ENCODE data around the gene RAD51.
A peak's percentile ranks its signal among the peaks of the same experiment; 100 is the strongest.

RAD51 gene

DNA sequence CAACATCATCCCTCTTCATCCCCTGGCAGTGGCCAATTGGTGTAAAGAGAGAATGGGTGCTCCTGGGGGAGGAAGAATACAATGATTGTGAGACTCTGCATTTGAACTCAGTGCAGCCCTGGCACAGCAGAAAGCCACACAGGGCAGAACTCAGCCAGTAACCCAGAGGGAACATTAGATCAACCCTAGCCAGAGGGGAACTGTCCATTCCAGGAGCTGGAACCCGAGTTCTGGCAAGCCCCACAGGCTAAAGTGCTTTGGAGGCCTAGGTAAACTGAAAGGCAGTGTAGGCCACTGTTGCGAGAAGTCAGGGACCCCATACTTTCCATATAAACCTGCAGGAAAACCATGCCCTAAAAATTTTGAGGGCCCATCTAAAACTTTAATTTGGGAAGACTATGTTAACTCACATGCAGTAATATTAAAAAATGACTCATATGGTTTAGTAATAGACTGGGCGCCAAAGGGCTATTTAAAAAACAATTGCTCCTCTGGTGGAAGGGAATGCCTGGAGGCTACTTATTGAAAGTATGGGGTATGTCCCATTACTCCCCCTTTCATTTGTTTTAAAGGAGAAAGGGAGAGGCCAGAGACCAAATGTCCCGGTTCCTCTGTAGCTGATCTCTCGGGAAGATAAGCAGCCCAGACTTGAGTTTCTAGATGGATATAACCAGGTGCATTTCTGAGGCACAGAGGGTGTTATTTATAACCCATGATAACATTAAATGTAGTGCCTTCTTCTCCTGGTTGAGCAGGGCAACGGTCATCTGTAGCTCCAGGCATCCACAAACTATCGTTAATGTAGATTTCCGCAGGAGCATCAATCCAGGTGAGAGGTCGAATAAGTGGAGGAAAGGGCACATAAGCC lies 5.8 kb upstream of the RAD51 start:
- H3K4me1 ChIP-seq (ENCODE audit: insufficient read depth, low read length), result peaks cover 8% of the 10 kb centered on the region
- no peak overlapping the region for H3K9ac ChIP-seq (ENCODE audit: low read length)
- H3K4me3 ChIP-seq (ENCODE audit: low read depth in 1 of 2, low read length in 2 of 2), result no peak overlapping the region
- H3K9me3 ChIP-seq (ENCODE audit: low read length), result no peaks in the 10 kb centered on the region
- H3K27ac ChIP-seq (ENCODE audit: low read depth, low read length), result no peak overlapping the region
- H3K36me3 ChIP-seq (ENCODE audit: insufficient read depth, low read length), result no peaks in the 10 kb centered on the region
- H3K27me3 ChIP-seq (ENCODE audit: control insufficient read depth in 1 of 2, insufficient read depth in 2 of 2, low read length in 2 of 2), result no peaks in the 10 kb centered on the region

DNA sequence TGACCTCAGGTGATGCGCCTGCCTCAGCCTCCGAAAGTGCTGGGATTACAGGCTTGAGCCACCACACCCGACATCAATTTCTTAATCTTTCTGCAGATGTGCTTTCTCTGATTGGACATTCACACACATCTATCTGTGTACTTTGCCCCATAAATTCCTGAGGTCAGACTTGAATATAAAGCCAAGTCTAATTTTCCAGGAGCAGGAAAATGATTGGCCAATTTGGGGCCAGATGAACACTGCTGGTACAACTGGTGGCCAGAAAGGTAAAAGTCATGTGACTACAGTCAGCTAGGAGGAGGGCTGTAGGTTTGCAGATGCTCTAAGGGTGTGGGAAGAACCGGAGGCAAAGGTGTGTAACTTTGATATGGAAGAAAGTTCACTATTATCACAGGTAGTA lies 3.2 kb upstream of the RAD51 start:
- Histone ChIP-seq H3K4me1 (ENCODE audit: insufficient read depth, low read length) (peaks cover 17% of the 10 kb centered on the region), H3K27ac (ENCODE audit: low read depth, low read length) (no peak overlapping the region), H3K9me3 (ENCODE audit: low read length) (no peaks in the 10 kb centered on the region), H3K27me3 (ENCODE audit: control insufficient read depth in 1 of 2, insufficient read depth in 2 of 2, low read length in 2 of 2) (no peaks in the 10 kb centered on the region), H3K4me3 (ENCODE audit: low read depth in 1 of 2, low read length in 2 of 2) (no peak overlapping the region), H3K36me3 (ENCODE audit: insufficient read depth, low read length) (no peaks in the 10 kb centered on the region), H3K9ac (ENCODE audit: low read length) (no peak overlapping the region)

DNA sequence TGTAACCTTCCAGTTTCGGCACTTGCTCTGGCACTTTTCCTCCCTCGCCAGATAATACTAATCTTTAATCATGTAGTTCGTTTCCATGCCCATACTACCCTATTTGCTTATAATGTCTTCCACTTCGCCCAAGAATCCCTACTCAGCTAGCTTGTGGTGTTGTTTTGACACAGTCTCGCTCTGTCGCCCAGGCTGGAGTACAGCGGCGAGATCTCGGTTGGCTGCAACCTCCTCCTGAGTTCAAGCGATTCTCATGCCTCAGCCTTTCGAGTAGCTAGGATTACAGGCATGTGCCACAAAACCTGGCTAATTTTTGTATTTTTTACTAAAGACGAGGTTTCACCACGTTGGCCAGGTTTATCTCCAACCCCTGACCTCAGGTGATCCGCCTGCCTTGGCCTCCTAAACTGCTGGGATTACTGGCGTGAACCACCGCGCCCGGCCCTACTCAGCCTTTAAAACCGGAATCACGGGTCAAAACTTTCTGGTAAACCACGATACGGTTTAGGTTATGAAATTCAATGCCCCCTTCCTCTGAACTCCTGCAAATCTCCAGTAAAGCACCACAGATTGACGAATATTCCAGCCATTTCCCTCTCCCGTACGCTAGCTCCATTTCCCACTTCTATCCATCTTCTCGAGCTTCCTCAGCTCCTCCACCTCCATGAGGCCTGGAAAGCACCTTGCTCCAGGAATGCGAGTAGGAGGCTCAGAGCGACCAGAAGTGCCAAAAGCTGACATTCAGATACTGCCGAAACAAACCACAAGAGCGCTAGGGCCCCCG lies 878 bp upstream of the RAD51 start:
- Histone ChIP-seq H3K27ac (ENCODE audit: low read depth, low read length) (peak overlapping the region; percentile 95), H3K9ac (ENCODE audit: low read length) (peak overlapping the region; percentile 93), H3K4me1 (ENCODE audit: insufficient read depth, low read length) (peaks cover 17% of the 10 kb centered on the region), H3K36me3 (ENCODE audit: insufficient read depth, low read length) (no peaks in the 10 kb centered on the region), H3K9me3 (ENCODE audit: low read length) (no peaks in the 10 kb centered on the region), H3K27me3 (ENCODE audit: control insufficient read depth in 1 of 2, insufficient read depth in 2 of 2, low read length in 2 of 2) (no peaks in the 10 kb centered on the region), H3K4me3 (ENCODE audit: low read depth in 1 of 2, low read length in 2 of 2) (peak overlapping the region; percentile 82 to 96)

GRCh38 chr15:40695469-40695890 lies 506 bp downstream of the RAD51 start:
- Histone ChIP-seq H3K4me3 (ENCODE audit: low read depth in 1 of 2, low read length in 2 of 2) (peak overlapping the region; percentile 82 to 96), H3K36me3 (ENCODE audit: insufficient read depth, low read length) (no peaks in the 10 kb centered on the region), H3K27ac (ENCODE audit: low read depth, low read length) (no peak overlapping the region), H3K9ac (ENCODE audit: low read length) (no peak overlapping the region), H3K27me3 (ENCODE audit: control insufficient read depth in 1 of 2, insufficient read depth in 2 of 2, low read length in 2 of 2) (no peaks in the 10 kb centered on the region), H3K9me3 (ENCODE audit: low read length) (no peaks in the 10 kb centered on the region), H3K4me1 (ENCODE audit: insufficient read depth, low read length) (peaks cover 17% of the 10 kb centered on the region)

GRCh38 chr15:40696228-40696627 lies 1.3 kb downstream of the RAD51 start:
- Histone ChIP-seq H3K4me1 (ENCODE audit: insufficient read depth, low read length) (peaks cover 17% of the 10 kb centered on the region), H3K36me3 (ENCODE audit: insufficient read depth, low read length) (no peaks in the 10 kb centered on the region), H3K9ac (ENCODE audit: low read length) (no peak overlapping the region), H3K27me3 (ENCODE audit: control insufficient read depth in 1 of 2, insufficient read depth in 2 of 2, low read length in 2 of 2) (no peaks in the 10 kb centered on the region), H3K4me3 (ENCODE audit: low read depth in 1 of 2, low read length in 2 of 2) (no peak overlapping the region), H3K27ac (ENCODE audit: low read depth, low read length) (no peak overlapping the region), H3K9me3 (ENCODE audit: low read length) (no peaks in the 10 kb centered on the region)

DNA sequence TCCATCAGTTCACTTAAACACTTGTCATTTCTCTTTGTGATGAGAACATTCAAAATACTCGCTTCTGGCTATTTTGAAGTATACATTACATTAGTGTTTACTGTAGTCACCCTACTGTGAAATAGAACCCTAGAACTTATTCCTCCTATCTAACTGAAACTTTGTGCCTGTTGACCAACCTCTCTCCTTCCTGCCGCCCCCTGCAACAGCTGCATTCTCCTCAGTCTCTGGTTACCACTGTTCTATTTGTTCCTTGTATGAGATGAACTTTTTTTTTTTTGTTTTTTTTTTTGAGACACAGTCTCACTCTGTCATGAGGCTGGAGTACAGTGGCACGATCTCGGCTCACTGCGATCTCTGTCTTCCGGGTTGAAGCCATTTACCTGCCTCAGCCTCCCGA lies 2.9 kb downstream of the RAD51 start:
- H3K9ac ChIP-seq (ENCODE audit: low read length), result no peak overlapping the region
- H3K4me1 ChIP-seq (ENCODE audit: insufficient read depth, low read length), result peaks cover 17% of the 10 kb centered on the region
- H3K4me3 ChIP-seq (ENCODE audit: low read depth in 1 of 2, low read length in 2 of 2), result no peak overlapping the region
- H3K36me3 ChIP-seq (ENCODE audit: insufficient read depth, low read length), result no peaks in the 10 kb centered on the region
- H3K27ac ChIP-seq (ENCODE audit: low read depth, low read length), result no peak overlapping the region
- no peaks in the 10 kb centered on the region for H3K9me3 ChIP-seq (ENCODE audit: low read length)
- H3K27me3 ChIP-seq (ENCODE audit: control insufficient read depth in 1 of 2, insufficient read depth in 2 of 2, low read length in 2 of 2), result no peaks in the 10 kb centered on the region

- Histone ChIP-seq H3K27me3 (ENCODE audit: control insufficient read depth in 1 of 2, insufficient read depth in 2 of 2, low read length in 2 of 2) (no peaks in the 10 kb centered on the region), H3K4me3 (ENCODE audit: low read depth in 1 of 2, low read length in 2 of 2) (no peak overlapping the region), H3K36me3 (ENCODE audit: insufficient read depth, low read length) (no peaks in the 10 kb centered on the region), H3K4me1 (ENCODE audit: insufficient read depth, low read length) (no peaks in the 10 kb centered on the region), H3K27ac (ENCODE audit: low read depth, low read length) (no peak overlapping the region), H3K9me3 (ENCODE audit: low read length) (no peaks in the 10 kb centered on the region), H3K9ac (ENCODE audit: low read length) (no peak overlapping the region)
Observed at GRCh38 chr15:40702077-40702476, 7.1 kb downstream of the RAD51 start.

GRCh38 chr15:40706121-40706520 lies 11.1 kb downstream of the RAD51 start:
- no peak overlapping the region for H3K4me3 ChIP-seq (ENCODE audit: low read depth in 1 of 2, low read length in 2 of 2)

DNA sequence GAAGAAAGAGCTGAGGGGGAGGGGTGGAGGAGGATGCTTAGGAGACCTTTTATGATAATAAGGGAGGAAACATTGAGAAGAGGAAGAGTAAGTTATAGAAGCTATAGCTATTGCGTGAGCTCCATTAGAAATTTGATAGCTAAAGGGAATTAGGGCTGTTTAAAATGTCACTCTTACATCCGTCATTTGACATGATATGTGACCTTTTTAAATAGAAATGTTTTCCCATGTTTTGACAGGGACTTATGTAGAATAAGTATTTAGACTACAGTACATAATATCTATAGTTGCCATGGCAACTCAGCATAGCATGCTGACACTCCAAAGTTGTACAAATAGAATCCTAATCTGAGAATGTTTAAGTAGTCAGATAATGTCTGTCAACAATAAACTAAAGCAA lies 19.2 kb downstream of the RAD51 start:
- no peak overlapping the region for H3K4me3 ChIP-seq (ENCODE audit: low read depth in 1 of 2, low read length in 2 of 2)

More at GRCh38 chr15:40706121-40706520, 11.1 kb downstream of the RAD51 start:
- Histone ChIP-seq H3K27me3 (ENCODE audit: control insufficient read depth in 1 of 2, insufficient read depth in 2 of 2, low read length in 2 of 2) (no peaks in the 10 kb centered on the region), H3K4me1 (ENCODE audit: insufficient read depth, low read length) (no peaks in the 10 kb centered on the region), H3K36me3 (ENCODE audit: insufficient read depth, low read length) (no peaks in the 10 kb centered on the region), H3K9me3 (ENCODE audit: low read length) (no peaks in the 10 kb centered on the region), H3K27ac (ENCODE audit: low read depth, low read length) (no peak overlapping the region), H3K9ac (ENCODE audit: low read length) (no peak overlapping the region)

DNA sequence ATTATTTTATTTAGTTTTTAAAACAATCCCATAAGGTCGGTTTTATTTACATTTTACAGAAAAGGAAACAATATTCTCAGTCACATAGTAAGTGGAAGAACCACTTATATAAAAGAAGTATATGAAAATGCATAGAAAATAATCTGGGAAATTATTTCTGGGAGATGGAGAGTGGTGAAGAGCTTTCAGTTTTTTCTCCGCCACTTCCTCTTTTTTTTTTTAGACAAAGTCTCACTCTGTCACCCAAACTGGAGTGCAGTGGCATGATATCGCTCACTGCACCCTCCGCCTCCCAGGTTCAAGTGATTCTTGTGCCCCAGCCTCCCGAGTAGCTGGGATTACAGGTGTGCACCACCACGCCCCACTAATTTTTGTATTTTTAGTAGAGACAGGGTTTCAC lies 21.2 kb downstream of the RAD51 start:
- H3K27ac ChIP-seq (ENCODE audit: low read depth, low read length), result no peak overlapping the region
- H3K27me3 ChIP-seq (ENCODE audit: control insufficient read depth in 1 of 2, insufficient read depth in 2 of 2, low read length in 2 of 2), result no peaks in the 10 kb centered on the region
- H3K36me3 ChIP-seq (ENCODE audit: insufficient read depth, low read length), result no peaks in the 10 kb centered on the region

More for the DNA sequence above, 19.2 kb downstream of the RAD51 start:
- H3K4me1 ChIP-seq (ENCODE audit: insufficient read depth, low read length), result no peaks in the 10 kb centered on the region
- H3K27ac ChIP-seq (ENCODE audit: low read depth, low read length), result no peak overlapping the region
- H3K36me3 ChIP-seq (ENCODE audit: insufficient read depth, low read length), result no peaks in the 10 kb centered on the region
- no peaks in the 10 kb centered on the region for H3K9me3 ChIP-seq (ENCODE audit: low read length)
- H3K27me3 ChIP-seq (ENCODE audit: control insufficient read depth in 1 of 2, insufficient read depth in 2 of 2, low read length in 2 of 2), result no peaks in the 10 kb centered on the region
- no peak overlapping the region for H3K9ac ChIP-seq (ENCODE audit: low read length)

GRCh38 chr15:40721701-40722100 lies 26.7 kb downstream of the RAD51 start:
- no peaks in the 10 kb centered on the region for H3K27me3 ChIP-seq (ENCODE audit: control insufficient read depth in 1 of 2, insufficient read depth in 2 of 2, low read length in 2 of 2)
- H3K9ac ChIP-seq (ENCODE audit: low read length), result no peak overlapping the region
- H3K36me3 ChIP-seq (ENCODE audit: insufficient read depth, low read length), result no peaks in the 10 kb centered on the region
- no peaks in the 10 kb centered on the region for H3K4me1 ChIP-seq (ENCODE audit: insufficient read depth, low read length)
- H3K4me3 ChIP-seq (ENCODE audit: low read depth in 1 of 2, low read length in 2 of 2), result no peak overlapping the region
- H3K9me3 ChIP-seq (ENCODE audit: low read length), result no peaks in the 10 kb centered on the region
- no peak overlapping the region for H3K27ac ChIP-seq (ENCODE audit: low read depth, low read length)

More for the DNA sequence above, 21.2 kb downstream of the RAD51 start:
- H3K9ac ChIP-seq (ENCODE audit: low read length), result no peak overlapping the region
- H3K9me3 ChIP-seq (ENCODE audit: low read length), result no peaks in the 10 kb centered on the region
- no peak overlapping the region for H3K4me3 ChIP-seq (ENCODE audit: low read depth in 1 of 2, low read length in 2 of 2)
- no peaks in the 10 kb centered on the region for H3K4me1 ChIP-seq (ENCODE audit: insufficient read depth, low read length)
